Fibroblast of mammary gland (primary cell): ENCODE data around the gene LPGAT1.

Experiments
- DNase-seq: peaks from one replicate; pipeline ENCODE4 v3.0.0-alpha.2; 2010; ENCODE audit warnings: low read depth
- H3K4me3 ChIP-seq: 2 replicates; pipeline ENCODE4 v1.5.1; 2011; ENCODE audit warnings: low read depth, mild to moderate bottlenecking, low read length, moderate library complexity; ENCODE audit not compliant: control insufficient read depth
- CTCF ChIP-seq: conservative IDR thresholded peaks from 2 replicates; pipeline ENCODE4 v1.5.1; 2011; ENCODE audit warnings: low read depth, low read length, inconsistent platforms; ENCODE audit not compliant: control insufficient read depth, insufficient read depth

LPGAT1 gene

GRCh38 chr1:211748810-211749209 lies 81.8 kb downstream of the LPGAT1 start:
- no peak for DNase-seq
- no peak overlapping the region for H3K4me3 ChIP-seq
- no peak for TF ChIP-seq CTCF

DNA sequence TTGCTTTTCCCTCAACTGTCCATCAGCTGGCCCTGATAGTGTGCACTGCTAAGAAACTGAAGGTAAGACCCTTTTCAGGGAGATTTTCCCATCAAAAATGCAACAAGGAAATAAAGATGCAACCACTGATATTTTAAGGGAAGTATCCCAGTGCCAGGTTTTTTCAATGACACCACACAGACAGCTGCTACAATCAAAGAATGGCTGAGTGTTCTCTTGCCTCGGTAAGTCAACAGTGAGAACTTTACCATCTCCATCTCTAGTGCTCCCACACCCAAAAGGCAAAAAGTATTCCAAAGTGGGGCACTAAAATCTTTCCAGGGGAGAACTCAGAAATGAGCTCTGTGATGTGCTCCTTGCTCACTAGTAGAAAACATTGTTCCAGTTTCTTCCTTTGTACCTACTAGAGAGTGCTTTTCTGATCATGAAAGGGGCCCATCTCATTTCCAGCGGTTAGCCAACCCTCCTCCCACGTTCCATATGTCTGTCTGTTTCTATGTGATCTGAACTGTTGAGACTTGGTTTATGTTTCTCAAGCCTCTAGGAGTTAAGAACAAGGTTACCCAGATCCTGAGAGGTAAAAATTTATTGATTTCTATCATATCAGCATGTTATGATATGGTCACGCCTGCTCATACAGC lies 87.6 kb downstream of the LPGAT1 start:
- H3K4me3 ChIP-seq, result no peak overlapping the region
- DNase-seq, result no peak
- TF ChIP-seq CTCF, result no peak

- no peak for DNase-seq
- no peak overlapping the region for H3K4me3 ChIP-seq
- TF ChIP-seq CTCF, result no peak
These were observed 88.3 kb downstream of the LPGAT1 start for GRCh38 chr1:211742272-211742671.

DNA sequence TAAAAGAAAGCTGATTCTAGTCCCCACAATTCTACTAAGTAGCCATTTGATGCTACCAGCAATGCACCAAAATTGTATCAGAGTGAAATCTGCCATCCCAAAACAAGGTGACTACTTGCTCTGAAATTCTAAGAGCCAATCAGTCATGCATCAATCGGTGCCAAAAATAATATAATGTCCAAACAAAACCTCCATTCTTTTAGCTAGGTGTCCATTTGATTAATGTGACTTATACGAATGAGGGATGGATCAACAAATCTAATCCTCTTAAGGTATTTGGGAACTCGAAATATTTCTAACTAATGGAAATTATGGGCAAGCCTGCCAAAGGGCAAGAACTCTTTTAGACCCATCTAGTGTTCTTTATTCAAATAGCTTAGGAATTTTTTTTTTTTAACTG lies 88.8 kb downstream of the LPGAT1 start:
- H3K4me3 ChIP-seq, result no peak overlapping the region
- TF ChIP-seq CTCF, result no peak
- DNase-seq, result peak; percentile 11

DNA sequence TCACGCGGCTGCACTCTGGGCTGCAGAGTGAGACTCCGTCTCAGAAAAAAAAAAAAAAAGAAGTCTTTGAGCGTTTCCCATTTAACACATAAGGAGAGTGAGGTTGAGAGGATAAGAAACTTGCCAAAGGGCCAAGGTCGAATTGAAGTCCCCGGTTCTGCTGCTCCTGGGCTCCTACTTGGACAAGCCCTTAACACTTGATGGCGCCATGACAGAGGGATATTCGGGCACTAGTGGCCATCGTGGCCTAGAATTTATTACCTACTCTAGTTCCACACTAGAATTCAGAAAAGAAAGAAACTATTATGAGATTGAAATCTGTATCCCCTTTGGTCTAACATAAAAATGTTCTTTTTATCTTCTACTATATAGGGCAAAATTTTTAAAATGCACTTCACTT lies 89.4 kb downstream of the LPGAT1 start:
- DNase-seq, result no peak
- TF ChIP-seq CTCF, result no peak
- H3K4me3 ChIP-seq, result no peak overlapping the region

- TF ChIP-seq CTCF, result no peak
- H3K4me3 ChIP-seq, result no peak overlapping the region
- no peak for DNase-seq
These were observed 90.7 kb downstream of the LPGAT1 start for GRCh38 chr1:211739671-211740411.
